ENCODE results near the gene PARD6B. TPM values are rescaled to one million over a fixed set of nuclear protein-coding genes. Genes with fewer than 3 reads are reported as not detected.

The PARD6B gene
- total and polyA plus RNA-seq, 2 donors (not counting 1 experiment from before 2014, with no cell fraction given): 0.91 to 6.0 TPM

DNA sequence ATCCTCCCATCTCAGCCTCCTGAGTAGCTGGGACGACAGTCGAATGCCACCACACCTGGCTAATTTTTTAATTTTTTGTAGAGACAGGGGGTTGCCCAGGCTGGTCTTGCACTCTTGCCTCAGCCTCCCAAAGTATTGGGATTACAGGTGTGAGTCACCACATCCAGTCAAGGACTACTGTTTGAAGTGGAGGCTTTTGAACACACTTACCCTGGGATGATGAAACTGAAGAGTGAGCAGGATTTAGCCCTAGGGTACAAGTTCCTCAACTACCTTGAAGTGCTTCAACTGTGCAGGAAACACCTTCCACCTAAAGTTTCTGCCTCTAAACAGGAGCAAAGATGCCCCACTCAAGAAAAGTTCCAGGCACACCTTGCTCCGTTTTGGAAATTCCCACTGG, 15.7 kb upstream of the PARD6B start:
- no peak overlapping the region for H3K4me3 Mint-ChIP-seq
- ATAC-seq (ENCODE audit: low read depth): no peak
- H3K4me2 ChIP-seq (replicated peaks; ENCODE audit: low read depth, low read length, poor library complexity, severe bottlenecking): no peak overlapping the region

DNA sequence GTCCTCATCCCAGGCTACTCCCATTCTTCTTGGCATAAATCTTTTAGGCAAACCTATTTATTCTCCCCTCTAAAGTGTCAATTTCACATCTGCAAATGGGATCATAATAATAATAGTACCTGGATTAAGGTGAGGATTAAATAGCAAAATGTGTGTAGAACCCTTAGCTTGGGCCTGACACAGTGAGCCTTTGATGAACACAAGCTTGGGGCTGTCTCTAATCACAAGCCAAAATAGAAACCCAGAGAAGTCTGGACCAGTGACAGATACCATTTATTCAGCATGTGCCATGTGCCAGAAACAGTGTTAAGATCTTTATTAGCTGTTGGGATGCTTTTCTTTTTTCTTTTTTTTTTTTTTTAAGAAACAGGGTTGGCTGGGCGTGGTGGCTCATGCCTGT, 14.9 kb upstream of the PARD6B start:
- no CpG with 5 or more reads among the region's 1 CpG for WGBS (ENCODE audit: insufficient coverage)
- Mint-ChIP-seq H3K4me3 (no peak overlapping the region), H3K27ac (no peak overlapping the region), H3K27me3 (peaks cover 38% of the 10 kb centered on the region), H3K4me1 (no peaks in the 10 kb centered on the region), H3K9me3 (ENCODE audit: insufficient read depth) (no peaks in the 10 kb centered on the region)
- Histone ChIP-seq H3K9me3 (ENCODE audit: control extremely low read depth in 1 of 3, control insufficient read depth in 2 of 3, insufficient read depth in 1 of 3, low read length in 2 of 3) (no peaks in the 10 kb centered on the region), H2AFZ (ENCODE audit: insufficient read depth, low read depth, low read length, poor library complexity, severe bottlenecking) (no peak overlapping the region), H3K4me1 (ENCODE audit: control insufficient read depth in 2 of 2, insufficient read depth in 2 of 2, low read length in 2 of 2) (no peaks in the 10 kb centered on the region), H3K79me2 (ENCODE audit: control insufficient read depth, insufficient read depth, low read length) (no peaks in the 10 kb centered on the region), H3K4me2 (replicated peaks; ENCODE audit: low read depth, low read length, poor library complexity, severe bottlenecking) (no peak overlapping the region), H3K4me3 (ENCODE audit: control extremely low read depth in 1 of 5, extremely low read depth in 1 of 5, insufficient read depth in 1 of 5, low read depth in 2 of 5, low read length in 4 of 5) (no peak overlapping the region), H4K20me1 (ENCODE audit: control insufficient read depth, insufficient read depth, low read length, poor library complexity, severe bottlenecking) (no peaks in the 10 kb centered on the region), H3K27ac (ENCODE audit: low read length in 2 of 2) (no peak overlapping the region), H3K27me3 (replicated peaks in 1 of 4; ENCODE audit: control extremely low read depth in 1 of 4, control insufficient read depth in 3 of 4, insufficient read depth in 4 of 4, low read length in 3 of 4) (peaks cover 0 to 11% (median 2%) of the 10 kb centered on the region in 4 experiments), H3K9ac (ENCODE audit: low read length) (no peak overlapping the region), H3K36me3 (replicated peaks in 1 of 2; ENCODE audit: control extremely low read depth in 1 of 2, control insufficient read depth in 1 of 2, extremely low read depth in 1 of 2, insufficient read depth in 2 of 2, low read length in 1 of 2) (no peaks in the 10 kb centered on the region)
- ChIA-PET POLR2A (interaction anchor here (0.7 kb wide), 1 partner anchor 27 kb away, joined by 5 read pairs; no protein-coding TSS in a partner anchor), CTCF (no interaction called here)
- TF ChIP-seq, protein P1, sequence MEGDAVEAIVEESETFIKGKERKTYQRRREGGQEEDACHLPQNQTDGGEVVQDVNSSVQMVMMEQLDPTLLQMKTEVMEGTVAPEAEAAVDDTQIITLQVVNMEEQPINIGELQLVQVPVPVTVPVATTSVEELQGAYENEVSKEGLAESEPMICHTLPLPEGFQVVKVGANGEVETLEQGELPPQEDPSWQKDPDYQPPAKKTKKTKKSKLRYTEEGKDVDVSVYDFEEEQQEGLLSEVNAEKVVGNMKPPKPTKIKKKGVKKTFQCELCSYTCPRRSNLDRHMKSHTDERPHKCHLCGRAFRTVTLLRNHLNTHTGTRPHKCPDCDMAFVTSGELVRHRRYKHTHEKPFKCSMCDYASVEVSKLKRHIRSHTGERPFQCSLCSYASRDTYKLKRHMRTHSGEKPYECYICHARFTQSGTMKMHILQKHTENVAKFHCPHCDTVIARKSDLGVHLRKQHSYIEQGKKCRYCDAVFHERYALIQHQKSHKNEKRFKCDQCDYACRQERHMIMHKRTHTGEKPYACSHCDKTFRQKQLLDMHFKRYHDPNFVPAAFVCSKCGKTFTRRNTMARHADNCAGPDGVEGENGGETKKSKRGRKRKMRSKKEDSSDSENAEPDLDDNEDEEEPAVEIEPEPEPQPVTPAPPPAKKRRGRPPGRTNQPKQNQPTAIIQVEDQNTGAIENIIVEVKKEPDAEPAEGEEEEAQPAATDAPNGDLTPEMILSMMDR (IDR thresholded peaks at IDR 0.05): no peak
- TF ChIP-seq EZH2 (IDR thresholded peaks at IDR 0.05; ENCODE audit: borderline replicate concordance, insufficient read depth, low read depth, low read length, poor library complexity, severe bottlenecking): no peak
- intact Hi-C loops (cut with micrococcal nuclease): no loop called here
- ATAC-seq (ENCODE audit: low read depth) (no peak), DNase-seq (no peak)

More for the DNA sequence above, 15.7 kb upstream of the PARD6B start:
- H3K36me3 ChIP-seq (replicated peaks in 1 of 2; ENCODE audit: control extremely low read depth in 1 of 2, control insufficient read depth in 1 of 2, extremely low read depth in 1 of 2, insufficient read depth in 2 of 2, low read length in 1 of 2): no peaks in the 10 kb centered on the region
- ChIA-PET POLR2A (no interaction called here), CTCF (no interaction called here)
- intact Hi-C loops (cut with micrococcal nuclease): no loop called here
- Mint-ChIP-seq H3K4me1 (no peaks in the 10 kb centered on the region), H3K27ac (no peak overlapping the region), H3K9me3 (ENCODE audit: insufficient read depth) (no peaks in the 10 kb centered on the region), H3K27me3 (peaks cover 45% of the 10 kb centered on the region)
- H2AFZ ChIP-seq (ENCODE audit: insufficient read depth, low read depth, low read length, poor library complexity, severe bottlenecking): no peak overlapping the region
- H3K9ac ChIP-seq (ENCODE audit: low read length): no peak overlapping the region
- H3K27ac ChIP-seq (ENCODE audit: low read length in 2 of 2): no peak overlapping the region
- H4K20me1 ChIP-seq (ENCODE audit: control insufficient read depth, insufficient read depth, low read length, poor library complexity, severe bottlenecking): no peaks in the 10 kb centered on the region
- no peak overlapping the region for H3K4me3 ChIP-seq (ENCODE audit: control extremely low read depth in 1 of 5, extremely low read depth in 1 of 5, insufficient read depth in 1 of 5, low read depth in 2 of 5, low read length in 4 of 5)
- no peak for DNase-seq
- no peaks in the 10 kb centered on the region for H3K4me1 ChIP-seq (ENCODE audit: control insufficient read depth in 2 of 2, insufficient read depth in 2 of 2, low read length in 2 of 2)
- WGBS (ENCODE audit: insufficient coverage): 93% methylated on average over 1 of the region's 3 CpGs
- no peak for TF ChIP-seq EZH2 (IDR thresholded peaks at IDR 0.05; ENCODE audit: borderline replicate concordance, insufficient read depth, low read depth, low read length, poor library complexity, severe bottlenecking)
- TF ChIP-seq, protein P1 (IDR thresholded peaks at IDR 0.05): no peak
- no peaks in the 10 kb centered on the region for H3K9me3 ChIP-seq (ENCODE audit: control extremely low read depth in 1 of 3, control insufficient read depth in 2 of 3, insufficient read depth in 1 of 3, low read length in 2 of 3)
- no peaks in the 10 kb centered on the region for H3K79me2 ChIP-seq (ENCODE audit: control insufficient read depth, insufficient read depth, low read length)
- peaks cover 0 to 11% (median 2%) of the 10 kb centered on the region in 4 experiments for H3K27me3 ChIP-seq (replicated peaks in 1 of 4; ENCODE audit: control extremely low read depth in 1 of 4, control insufficient read depth in 3 of 4, insufficient read depth in 4 of 4, low read length in 3 of 4)
